ENCODE results near the gene RBM10. TPM values are rescaled to one million over a fixed set of nuclear protein-coding genes. Genes with fewer than 3 reads are reported as not detected.

RBM10 gene
- total RNA-seq, 1 donor from 2014 or later, result 35.9 TPM

DNA sequence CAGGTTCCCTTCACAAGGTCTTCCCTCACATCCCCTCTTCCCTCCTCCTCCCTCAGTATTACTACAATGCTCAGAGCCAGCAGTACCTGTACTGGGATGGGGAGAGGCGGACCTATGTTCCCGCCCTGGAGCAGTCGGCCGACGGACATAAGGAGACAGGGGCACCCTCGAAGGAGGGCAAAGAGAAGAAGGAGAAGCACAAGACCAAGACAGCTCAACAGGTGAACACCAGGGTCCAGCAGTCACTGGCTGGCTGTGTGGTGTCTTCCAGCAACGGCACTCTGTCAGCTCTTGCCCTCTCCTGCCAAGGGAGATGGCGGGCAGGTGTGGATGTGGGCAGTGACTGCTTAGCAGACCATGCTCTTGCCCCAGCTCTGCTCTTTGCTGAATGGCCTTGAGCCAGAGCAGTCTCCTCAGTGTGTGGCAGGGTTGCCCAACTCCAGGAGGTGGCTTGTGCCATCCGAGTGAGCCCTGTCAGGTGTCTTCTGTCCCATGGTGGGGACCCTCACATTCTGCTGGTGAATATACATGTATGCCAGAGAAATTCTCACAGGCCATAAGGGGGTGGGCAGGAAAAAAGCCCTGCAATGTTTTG lies 37.2 kb downstream of the RBM10 start:
- Histone ChIP-seq H3K9ac (ENCODE audit: low read length) (no peak overlapping the region), H3K4me3 (ENCODE audit: insufficient read depth, low read depth, low read length) (no peak overlapping the region), H4K20me1 (ENCODE audit: insufficient read depth, low read length) (peaks cover 9% of the 10 kb centered on the region), H3K9me3 (ENCODE audit: insufficient read depth, low read depth, low read length) (no peaks in the 10 kb centered on the region), H3K36me3 (ENCODE audit: insufficient read depth, low read length) (peaks cover 5% of the 10 kb centered on the region), H2AFZ (ENCODE audit: low read depth, low read length) (no peak overlapping the region), H3K27me3 (ENCODE audit: insufficient read depth, low read length) (no peaks in the 10 kb centered on the region), H3K27ac (ENCODE audit: low read depth, low read length) (no peak overlapping the region), H3K4me1 (ENCODE audit: insufficient read depth, low read length) (no peaks in the 10 kb centered on the region), H3K4me2 (ENCODE audit: low read length) (no peak overlapping the region), H3K79me2 (ENCODE audit: insufficient read depth, low read length) (no peaks in the 10 kb centered on the region)
- no peaks in the 10 kb centered on the region for H3K27me3 Mint-ChIP-seq (ENCODE audit: low read depth, unreplicated experiment)
- H3K27ac Mint-ChIP-seq (ENCODE audit: unreplicated experiment), result no peak overlapping the region
- peaks cover 4% of the 10 kb centered on the region for H3K36me3 Mint-ChIP-seq (ENCODE audit: low read depth, unreplicated experiment)
- no peak for FAIRE-seq
- H3K9me3 Mint-ChIP-seq (ENCODE audit: unreplicated experiment), result no peaks in the 10 kb centered on the region
- no peak overlapping the region for H3K4me3 Mint-ChIP-seq (ENCODE audit: unreplicated experiment)
- no peak for TF ChIP-seq EZH2 (IDR thresholded peaks at IDR 0.05; ENCODE audit: insufficient read depth, low read length)
- TF ChIP-seq, protein P1, sequence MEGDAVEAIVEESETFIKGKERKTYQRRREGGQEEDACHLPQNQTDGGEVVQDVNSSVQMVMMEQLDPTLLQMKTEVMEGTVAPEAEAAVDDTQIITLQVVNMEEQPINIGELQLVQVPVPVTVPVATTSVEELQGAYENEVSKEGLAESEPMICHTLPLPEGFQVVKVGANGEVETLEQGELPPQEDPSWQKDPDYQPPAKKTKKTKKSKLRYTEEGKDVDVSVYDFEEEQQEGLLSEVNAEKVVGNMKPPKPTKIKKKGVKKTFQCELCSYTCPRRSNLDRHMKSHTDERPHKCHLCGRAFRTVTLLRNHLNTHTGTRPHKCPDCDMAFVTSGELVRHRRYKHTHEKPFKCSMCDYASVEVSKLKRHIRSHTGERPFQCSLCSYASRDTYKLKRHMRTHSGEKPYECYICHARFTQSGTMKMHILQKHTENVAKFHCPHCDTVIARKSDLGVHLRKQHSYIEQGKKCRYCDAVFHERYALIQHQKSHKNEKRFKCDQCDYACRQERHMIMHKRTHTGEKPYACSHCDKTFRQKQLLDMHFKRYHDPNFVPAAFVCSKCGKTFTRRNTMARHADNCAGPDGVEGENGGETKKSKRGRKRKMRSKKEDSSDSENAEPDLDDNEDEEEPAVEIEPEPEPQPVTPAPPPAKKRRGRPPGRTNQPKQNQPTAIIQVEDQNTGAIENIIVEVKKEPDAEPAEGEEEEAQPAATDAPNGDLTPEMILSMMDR (IDR thresholded peaks at IDR 0.05; ENCODE audit: insufficient read depth, low read depth, low read length), result no peak
- H3K4me1 Mint-ChIP-seq (ENCODE audit: low read depth, unreplicated experiment), result no peaks in the 10 kb centered on the region
- DNase-seq (ENCODE audit: low read depth), result no peak

DNA sequence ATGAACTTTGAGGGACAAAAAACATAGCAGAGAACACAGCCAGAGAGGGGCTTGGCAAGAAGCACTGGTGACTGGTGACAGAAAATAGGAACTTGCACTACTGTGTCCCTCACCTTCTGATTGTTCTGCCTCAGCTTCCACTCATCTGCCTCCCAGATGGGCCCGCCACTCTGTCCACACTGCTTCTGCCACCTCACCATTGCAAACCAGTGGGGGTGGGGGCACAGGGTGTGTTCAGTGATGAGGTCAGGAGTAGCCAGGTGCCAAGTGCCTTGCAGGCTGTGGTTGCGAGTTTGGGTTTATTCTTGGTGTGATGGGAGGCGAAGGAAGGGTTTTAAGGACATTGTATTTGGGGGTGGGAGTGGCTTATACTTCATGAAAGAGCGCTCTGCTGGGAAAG lies 39.5 kb downstream of the RBM10 start:
- Histone ChIP-seq H3K27ac (ENCODE audit: low read depth, low read length) (no peak overlapping the region), H3K4me1 (ENCODE audit: insufficient read depth, low read length) (no peaks in the 10 kb centered on the region), H4K20me1 (ENCODE audit: insufficient read depth, low read length) (peaks cover 9% of the 10 kb centered on the region), H2AFZ (ENCODE audit: low read depth, low read length) (no peak overlapping the region), H3K4me3 (ENCODE audit: insufficient read depth, low read depth, low read length) (no peak overlapping the region), H3K27me3 (ENCODE audit: insufficient read depth, low read length) (no peaks in the 10 kb centered on the region), H3K9ac (ENCODE audit: low read length) (no peak overlapping the region), H3K9me3 (ENCODE audit: insufficient read depth, low read depth, low read length) (no peaks in the 10 kb centered on the region), H3K79me2 (ENCODE audit: insufficient read depth, low read length) (no peaks in the 10 kb centered on the region), H3K4me2 (ENCODE audit: low read length) (no peak overlapping the region), H3K36me3 (ENCODE audit: insufficient read depth, low read length) (peaks cover 5% of the 10 kb centered on the region)
- no peak overlapping the region for H3K4me3 Mint-ChIP-seq (ENCODE audit: unreplicated experiment)
- H3K36me3 Mint-ChIP-seq (ENCODE audit: low read depth, unreplicated experiment), result peaks cover under 1% of the 10 kb centered on the region
- H3K4me1 Mint-ChIP-seq (ENCODE audit: low read depth, unreplicated experiment), result no peaks in the 10 kb centered on the region
- H3K9me3 Mint-ChIP-seq (ENCODE audit: unreplicated experiment), result no peaks in the 10 kb centered on the region
- no peaks in the 10 kb centered on the region for H3K27me3 Mint-ChIP-seq (ENCODE audit: low read depth, unreplicated experiment)
- TF ChIP-seq, protein P1 (IDR thresholded peaks at IDR 0.05; ENCODE audit: insufficient read depth, low read depth, low read length), result no peak
- TF ChIP-seq EZH2 (IDR thresholded peaks at IDR 0.05; ENCODE audit: insufficient read depth, low read length), result no peak
- DNase-seq (ENCODE audit: low read depth), result no peak
- H3K27ac Mint-ChIP-seq (ENCODE audit: unreplicated experiment), result no peak overlapping the region
- FAIRE-seq, result no peak

DNA sequence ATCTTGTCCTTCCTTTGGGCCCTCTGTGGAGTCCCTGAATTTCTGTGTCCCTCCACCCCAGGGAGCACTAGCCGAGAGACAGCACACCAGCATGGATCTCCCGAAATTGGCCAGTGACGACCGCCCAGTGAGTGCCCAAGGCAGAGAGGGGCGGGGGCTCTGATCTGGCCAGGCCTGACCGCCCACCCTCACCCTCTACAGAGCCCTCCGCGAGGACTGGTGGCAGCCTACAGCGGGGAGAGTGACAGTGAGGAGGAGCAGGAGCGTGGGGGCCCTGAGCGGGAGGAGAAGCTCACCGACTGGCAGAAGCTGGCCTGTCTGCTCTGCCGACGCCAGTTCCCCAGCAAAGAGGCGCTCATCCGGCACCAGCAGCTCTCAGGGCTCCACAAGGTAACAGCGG lies 40.2 kb downstream of the RBM10 start:
- TF ChIP-seq, protein P1 (IDR thresholded peaks at IDR 0.05; ENCODE audit: insufficient read depth, low read depth, low read length), result no peak
- no peak for TF ChIP-seq EZH2 (IDR thresholded peaks at IDR 0.05; ENCODE audit: insufficient read depth, low read length)
- no peak overlapping the region for H3K4me2 ChIP-seq (ENCODE audit: low read length)
- H3K4me1 ChIP-seq (ENCODE audit: insufficient read depth, low read length), result no peaks in the 10 kb centered on the region
- H3K27ac ChIP-seq (ENCODE audit: low read depth, low read length), result no peak overlapping the region
- Mint-ChIP-seq H3K4me1 (ENCODE audit: low read depth, unreplicated experiment) (no peaks in the 10 kb centered on the region), H3K36me3 (ENCODE audit: low read depth, unreplicated experiment) (no peaks in the 10 kb centered on the region), H3K27ac (ENCODE audit: unreplicated experiment) (no peak overlapping the region), H3K4me3 (ENCODE audit: unreplicated experiment) (no peak overlapping the region), H3K27me3 (ENCODE audit: low read depth, unreplicated experiment) (no peaks in the 10 kb centered on the region), H3K9me3 (ENCODE audit: unreplicated experiment) (no peaks in the 10 kb centered on the region)
- no peaks in the 10 kb centered on the region for H3K9me3 ChIP-seq (ENCODE audit: insufficient read depth, low read depth, low read length)
- no peak overlapping the region for H3K9ac ChIP-seq (ENCODE audit: low read length)
- H3K27me3 ChIP-seq (ENCODE audit: insufficient read depth, low read length), result no peaks in the 10 kb centered on the region
- peaks cover 5% of the 10 kb centered on the region for H3K36me3 ChIP-seq (ENCODE audit: insufficient read depth, low read length)
- peaks cover 9% of the 10 kb centered on the region for H4K20me1 ChIP-seq (ENCODE audit: insufficient read depth, low read length)
- FAIRE-seq (no peak), DNase-seq (ENCODE audit: low read depth) (no peak)
- H2AFZ ChIP-seq (ENCODE audit: low read depth, low read length), result no peak overlapping the region
- no peaks in the 10 kb centered on the region for H3K79me2 ChIP-seq (ENCODE audit: insufficient read depth, low read length)
- no peak overlapping the region for H3K4me3 ChIP-seq (ENCODE audit: insufficient read depth, low read depth, low read length)

Measured in astrocyte (in vitro differentiated cells and primary cell).